Trophoblast cell (in vitro differentiated cells and primary cell): ENCODE data around the gene PRICKLE1.

Experiments
- DNase-seq, 2 donors: peaks; one replicate each; pipeline ENCODE4 v3.0.0-alpha.2; 2016
- H2AFZ ChIP-seq: 2 replicates; pipeline ENCODE4 v1.6.1; 2013; ENCODE audit warnings: low read length, moderate library complexity, mild to moderate bottlenecking; ENCODE audit not compliant: insufficient read depth, poor library complexity
- H2AK5ac ChIP-seq: 2 replicates; pipeline ENCODE4 v1.6.1; 2013; ENCODE audit warnings: mild to moderate bottlenecking, low read length
- H2BK120ac ChIP-seq: 2 replicates; pipeline ENCODE4 v1.6.1; 2013; ENCODE audit warnings: low read length, mild to moderate bottlenecking, moderate library complexity; ENCODE audit not compliant: insufficient read depth, poor library complexity
- H2BK12ac ChIP-seq: 2 replicates; pipeline ENCODE4 v1.6.1; 2013; ENCODE audit warnings: mild to moderate bottlenecking, low read length, moderate library complexity
- H2BK5ac ChIP-seq: 2 replicates; pipeline ENCODE4 v1.6.1; 2013; ENCODE audit warnings: low read length, low read depth, moderate library complexity, mild to moderate bottlenecking; ENCODE audit not compliant: poor library complexity
- H3K14ac ChIP-seq: 2 replicates; pipeline ENCODE4 v1.6.1; 2013; ENCODE audit warnings: mild to moderate bottlenecking, low read length
- H3K18ac ChIP-seq: 2 replicates; pipeline ENCODE4 v1.6.1; 2013; ENCODE audit warnings: mild to moderate bottlenecking, low read length
- H3K23ac ChIP-seq: 2 replicates; pipeline ENCODE4 v1.6.1; 2013; ENCODE audit warnings: low read length
- H3K27ac ChIP-seq: 2 replicates; pipeline ENCODE4 v1.5.1; 2013; ENCODE audit warnings: low read depth, mild to moderate bottlenecking, inconsistent platforms, low read length, moderate library complexity
- H3K27me3 ChIP-seq: 2 replicates; pipeline ENCODE4 v1.6.1; 2013; ENCODE audit warnings: inconsistent platforms, mild to moderate bottlenecking, low read length, moderate library complexity; ENCODE audit not compliant: insufficient read depth
- H3K36me3 ChIP-seq, 2 experiments: 1 replicate in 1 of 2; 2 replicates in 1 of 2; pipeline ENCODE4 v1.6.1; 2013; ENCODE audit warnings: low read length in 2 of 2, mild to moderate bottlenecking in 2 of 2, moderate library complexity in 1 of 2; ENCODE audit not compliant: insufficient read depth in 2 of 2, control insufficient read depth in 1 of 2
- H3K4ac ChIP-seq: 2 replicates; pipeline ENCODE4 v1.6.1; 2013; ENCODE audit warnings: low read depth, mild to moderate bottlenecking, low read length, moderate library complexity
- H3K4me1 ChIP-seq, 2 experiments: 1 replicate in 1 of 2; 2 replicates in 1 of 2; pipeline ENCODE4 v1.6.1; 2013; ENCODE audit warnings: low read length in 2 of 2, mild to moderate bottlenecking in 2 of 2, moderate library complexity in 1 of 2; ENCODE audit not compliant: insufficient read depth in 2 of 2, control insufficient read depth in 1 of 2
- H3K4me2 ChIP-seq: 2 replicates; pipeline ENCODE4 v1.6.1; 2013; ENCODE audit warnings: inconsistent platforms, mild to moderate bottlenecking, low read length, moderate library complexity
- H3K4me3 ChIP-seq: 2 replicates; pipeline ENCODE4 v1.5.1; 2013; ENCODE audit warnings: mild to moderate bottlenecking, low read depth, low read length, inconsistent platforms
- H3K79me1 ChIP-seq: one replicate; pipeline ENCODE4 v1.6.1; 2013; ENCODE audit warnings: low read length
- H3K79me2 ChIP-seq: 2 replicates; pipeline ENCODE4 v1.6.1; 2013; ENCODE audit warnings: low read length, mild to moderate bottlenecking; ENCODE audit not compliant: control insufficient read depth, insufficient read depth, poor library complexity
- H3K9ac ChIP-seq: 2 replicates; pipeline ENCODE4 v1.6.1; 2013; ENCODE audit warnings: mild to moderate bottlenecking, low read length
- H3K9me3 ChIP-seq: 2 replicates; pipeline ENCODE4 v1.6.1; 2013; ENCODE audit warnings: low read depth, mild to moderate bottlenecking, control low read depth, inconsistent platforms, low read length; ENCODE audit not compliant: insufficient read depth
- H4K12ac ChIP-seq: 2 replicates; pipeline ENCODE4 v1.6.1; 2013; ENCODE audit warnings: low read depth, mild to moderate bottlenecking, low read length, moderate library complexity
- H4K8ac ChIP-seq: 2 replicates; pipeline ENCODE4 v1.6.1; 2013; ENCODE audit warnings: low read depth, mild to moderate bottlenecking, low read length, moderate library complexity
- H4K91ac ChIP-seq: one replicate; pipeline ENCODE4 v1.6.1; 2013; ENCODE audit warnings: low read depth, mild to moderate bottlenecking, low read length, moderate library complexity
- WGBS: extraction: QIAGEN DNeasy Blood & Tissue Kit; methylation state at CpG from one replicate; pipeline ENCODE4 v1.1.7; 2013; ENCODE audit warnings: missing lambda C conversion rate; ENCODE audit not compliant: insufficient read length, insufficient coverage; ENCODE audit errors: extremely low coverage; 5-methylcytosine and 5-hydroxymethylcytosine counted together

PRICKLE1 gene

DNA sequence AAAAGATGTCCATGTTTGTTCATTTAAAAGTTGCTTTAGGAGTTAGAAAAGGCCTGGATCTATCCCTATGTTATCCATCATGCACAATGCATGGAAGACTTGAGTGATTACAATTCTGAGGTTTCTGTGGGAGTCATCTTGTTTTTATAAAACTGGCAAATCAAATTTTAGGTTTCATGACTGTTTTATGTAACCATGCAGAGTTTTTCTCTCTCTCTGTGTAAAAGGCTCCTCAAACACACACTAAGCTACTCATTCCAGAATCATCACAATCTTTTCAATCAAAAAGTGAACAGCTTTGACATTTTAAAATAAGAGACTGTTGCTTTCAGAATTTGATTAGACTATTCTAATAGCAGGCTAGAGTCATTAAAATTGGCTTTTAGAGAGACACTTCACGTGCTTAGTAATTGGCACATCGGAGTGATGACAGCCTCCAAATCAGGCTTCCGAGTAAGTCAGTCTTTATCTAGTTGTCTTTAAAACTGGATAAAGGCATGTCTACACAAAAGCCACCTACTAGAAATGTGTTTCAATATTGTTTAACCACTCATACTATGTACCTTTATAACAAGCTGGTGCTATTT, 31.9 kb downstream of the PRICKLE1 start:
- H4K8ac ChIP-seq: no peak overlapping the region
- H2AK5ac ChIP-seq: no peak overlapping the region
- H3K23ac ChIP-seq: no peak overlapping the region
- no peak overlapping the region for H3K4ac ChIP-seq
- no peak overlapping the region for H2BK12ac ChIP-seq
- DNase-seq: no peak
- no peaks in the 10 kb centered on the region for H3K79me2 ChIP-seq
- WGBS: no CpG with 5 or more reads among the region's 3 CpGs
- no peaks in the 10 kb centered on the region for H3K27me3 ChIP-seq
- H2BK5ac ChIP-seq: no peak overlapping the region
- H2BK120ac ChIP-seq: no peak overlapping the region
- no peak overlapping the region for H3K4me3 ChIP-seq
- no peak overlapping the region for H3K14ac ChIP-seq
- H4K12ac ChIP-seq: no peak overlapping the region
- H3K4me2 ChIP-seq: no peak overlapping the region
- H3K9ac ChIP-seq: no peak overlapping the region
- no peak overlapping the region for H3K18ac ChIP-seq
- H3K9me3 ChIP-seq: no peaks in the 10 kb centered on the region
- no peak overlapping the region for H2AFZ ChIP-seq
- H3K79me1 ChIP-seq: no peaks in the 10 kb centered on the region
- H4K91ac ChIP-seq: no peak overlapping the region
- no peak overlapping the region for H3K27ac ChIP-seq
- H3K4me1 ChIP-seq: no peaks in the 10 kb centered on the region
- no peaks in the 10 kb centered on the region for H3K36me3 ChIP-seq

DNA sequence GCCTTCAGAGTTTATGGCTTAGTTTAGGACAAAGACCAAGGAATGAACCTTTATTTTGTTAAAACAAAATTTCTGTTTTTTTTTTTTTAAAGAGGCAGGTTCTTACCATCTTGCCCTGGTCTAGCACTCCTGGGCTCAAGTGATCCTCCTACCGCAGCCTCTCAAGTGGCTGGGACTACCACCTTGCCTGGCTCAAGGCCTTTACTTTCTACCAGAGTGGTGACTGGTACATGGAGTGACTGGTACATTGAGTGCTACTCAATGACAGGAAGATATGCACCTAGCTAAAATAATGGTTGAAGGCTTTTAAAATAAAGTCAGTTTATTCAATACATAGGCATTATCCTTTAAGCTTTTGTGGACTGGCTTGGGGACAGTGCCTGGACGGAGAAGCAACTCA, 32.6 kb downstream of the PRICKLE1 start:
- no peaks in the 10 kb centered on the region for H3K79me2 ChIP-seq
- H3K14ac ChIP-seq: no peak overlapping the region
- H2AK5ac ChIP-seq: no peak overlapping the region
- no peak overlapping the region for H3K4me2 ChIP-seq
- H3K4me1 ChIP-seq: no peaks in the 10 kb centered on the region
- no peak overlapping the region for H4K12ac ChIP-seq
- no peaks in the 10 kb centered on the region for H3K9me3 ChIP-seq
- WGBS: no CpG with 5 or more reads among the region's 2 CpGs
- H3K36me3 ChIP-seq: no peaks in the 10 kb centered on the region
- no peak overlapping the region for H3K23ac ChIP-seq
- H3K79me1 ChIP-seq: no peaks in the 10 kb centered on the region
- H4K8ac ChIP-seq: no peak overlapping the region
- no peak overlapping the region for H3K9ac ChIP-seq
- no peak overlapping the region for H3K4ac ChIP-seq
- H2BK12ac ChIP-seq: no peak overlapping the region
- no peaks in the 10 kb centered on the region for H3K27me3 ChIP-seq
- H3K27ac ChIP-seq: no peak overlapping the region
- H4K91ac ChIP-seq: no peak overlapping the region
- no peak overlapping the region for H3K4me3 ChIP-seq
- H3K18ac ChIP-seq: no peak overlapping the region
- no peak overlapping the region for H2BK5ac ChIP-seq
- no peak overlapping the region for H2BK120ac ChIP-seq
- DNase-seq: no peak
- H2AFZ ChIP-seq: no peak overlapping the region

DNA sequence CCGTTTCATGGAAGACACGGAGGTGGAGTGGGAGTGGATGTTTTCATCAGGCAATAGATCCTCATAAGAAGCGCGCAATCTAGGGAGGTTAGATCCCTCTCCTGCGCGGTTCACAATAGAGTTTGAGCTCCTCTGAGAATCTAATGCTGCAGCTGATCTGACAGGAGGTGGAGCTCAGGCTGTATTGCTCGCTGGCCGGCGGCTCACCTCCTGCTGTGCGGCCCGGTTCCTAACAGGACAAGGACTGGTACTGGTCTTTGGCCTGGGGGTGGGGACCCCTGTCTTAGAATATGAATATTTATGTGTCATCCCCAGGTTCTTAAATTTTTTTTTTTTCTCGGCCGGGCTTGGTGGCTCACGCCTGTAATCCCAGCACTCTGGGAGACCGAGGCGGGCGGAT, 36.7 kb downstream of the PRICKLE1 start:
- Histone ChIP-seq H2AFZ (no peak overlapping the region), H2AK5ac (no peak overlapping the region), H3K23ac (no peak overlapping the region), H3K9me3 (no peaks in the 10 kb centered on the region), H3K4ac (no peak overlapping the region), H3K14ac (no peak overlapping the region), H3K4me1 (no peaks in the 10 kb centered on the region), H4K12ac (no peak overlapping the region), H3K27me3 (no peaks in the 10 kb centered on the region), H3K36me3 (no peaks in the 10 kb centered on the region), H3K79me2 (no peaks in the 10 kb centered on the region), H3K79me1 (no peaks in the 10 kb centered on the region), H3K18ac (no peak overlapping the region), H4K91ac (no peak overlapping the region), H3K4me3 (no peak overlapping the region), H2BK5ac (no peak overlapping the region), H2BK120ac (no peak overlapping the region), H3K27ac (no peak overlapping the region), H2BK12ac (no peak overlapping the region), H4K8ac (no peak overlapping the region), H3K4me2 (no peak overlapping the region), H3K9ac (no peak overlapping the region)
- no CpG with 5 or more reads among the region's 17 CpGs for WGBS
- peak in 1 of 2 donors; percentile 7 for DNase-seq

DNA sequence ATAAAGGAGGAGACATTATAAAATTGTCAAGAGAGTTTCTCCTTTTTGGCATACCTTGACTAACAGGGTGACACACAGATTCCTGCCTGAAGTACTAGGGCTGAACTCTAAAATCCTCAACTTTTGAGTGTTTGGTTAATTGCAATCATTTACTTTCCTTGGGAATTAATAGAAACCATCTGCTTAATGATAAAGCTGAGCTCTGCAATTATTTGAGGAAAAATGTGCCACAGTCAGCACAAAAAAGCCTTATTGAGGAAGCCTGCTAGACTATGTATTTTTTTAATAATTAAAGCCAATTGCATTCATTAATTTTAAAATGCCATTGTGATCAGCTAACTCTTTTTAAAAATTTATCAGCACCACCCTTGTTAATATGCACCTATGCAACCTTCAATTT, 38.7 kb downstream of the PRICKLE1 start:
- no peak overlapping the region for H3K27ac ChIP-seq
- no peak overlapping the region for H3K14ac ChIP-seq
- H2BK12ac ChIP-seq: no peak overlapping the region
- no peak overlapping the region for H3K4me3 ChIP-seq
- H2BK5ac ChIP-seq: no peak overlapping the region
- no peak overlapping the region for H3K4ac ChIP-seq
- H2AK5ac ChIP-seq: no peak overlapping the region
- H3K18ac ChIP-seq: no peak overlapping the region
- DNase-seq: no peak
- no peak overlapping the region for H3K23ac ChIP-seq
- no peak overlapping the region for H3K9ac ChIP-seq
- no peak overlapping the region for H3K4me2 ChIP-seq
- H3K4me1 ChIP-seq: no peaks in the 10 kb centered on the region
- H3K79me2 ChIP-seq: no peaks in the 10 kb centered on the region
- no peak overlapping the region for H2BK120ac ChIP-seq
- H3K79me1 ChIP-seq: no peaks in the 10 kb centered on the region
- H3K9me3 ChIP-seq: no peaks in the 10 kb centered on the region
- H3K27me3 ChIP-seq: no peaks in the 10 kb centered on the region
- no peaks in the 10 kb centered on the region for H3K36me3 ChIP-seq
- H2AFZ ChIP-seq: no peak overlapping the region
- no peak overlapping the region for H4K91ac ChIP-seq
- H4K12ac ChIP-seq: no peak overlapping the region
- no peak overlapping the region for H4K8ac ChIP-seq
